ENCODE measurements around the gene TSC22D4.

DNA sequence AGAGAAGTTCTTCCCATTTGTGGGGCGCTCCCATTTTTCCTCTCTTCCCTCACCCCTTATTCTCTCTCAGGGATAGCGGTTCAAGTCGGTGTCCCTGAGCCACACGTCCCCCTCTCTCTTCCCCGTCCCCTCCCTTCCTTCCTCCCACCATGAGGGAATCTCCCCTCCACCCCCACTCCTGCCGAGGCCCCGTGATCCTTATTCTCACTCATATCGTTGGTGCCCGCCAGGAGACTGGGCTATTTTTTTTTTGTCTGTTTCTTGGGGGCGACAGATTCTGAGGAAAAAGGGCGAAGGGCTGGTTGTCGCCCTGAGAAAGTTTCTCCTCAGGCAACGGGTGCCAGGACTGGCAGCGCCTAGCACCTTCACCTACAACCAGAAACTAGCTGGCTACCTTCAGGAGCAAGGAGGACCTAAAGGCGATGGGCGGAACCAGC is 51.2 kb downstream of the TSC22D4 start:
- no peak for TF ChIP-seq CTCF (IDR thresholded peaks at IDR 0.05)
- no peak for TF ChIP-seq POLR2A (IDR thresholded peaks at IDR 0.05)

All from esophagus squamous epithelium (tissue), 4 donors.